Activated CD8-positive, alpha-beta T cell treated with anti-CD3 and anti-CD28 coated beads for 36 hours (primary cell): ENCODE measurements around the gene HIF1AN. TPM values are rescaled to one million over a fixed set of nuclear protein-coding genes. Genes with fewer than 3 reads are reported as not detected.
A peak's percentile ranks its signal among the peaks of the same experiment; 100 is the strongest.

Source experiments
- ATAC-seq: fragments of 200-7000 bp; cut with Tn5 transposase; one replicate; pipeline ENCODE4 v1.10.0; 2021; ENCODE audit warnings: mild to moderate bottlenecking, moderate library complexity
- CTCF ChIA-PET: fragments of 350-600 bp; sonication (Branson Sonifier 250); formaldehyde crosslinking; loops from one replicate; lab custom pipeline; 2021; ENCODE audit warnings: antibody characterized with exemption; lab: Charles Lee
- POLR2A ChIA-PET: fragments of 350-600 bp; sonication (Branson Sonifier 250); formaldehyde crosslinking; loops from one replicate; lab custom pipeline; 2021; ENCODE audit warnings: antibody characterized with exemption; lab: Charles Lee
- DNase-seq: peaks from one replicate; pipeline ENCODE4 v3.0.0-alpha.2; 2020
- H3K27ac Mint-ChIP-seq: one replicate; pipeline ENCODE4 v1.8.0; 2021; ENCODE audit warnings: mild to moderate bottlenecking, mixed read lengths
- H3K27me3 Mint-ChIP-seq: one replicate; pipeline ENCODE4 v1.8.0; 2021; ENCODE audit warnings: mixed read lengths
- H3K36me3 Mint-ChIP-seq: one replicate; pipeline ENCODE4 v1.8.0; 2021; ENCODE audit warnings: low read depth, mixed read lengths
- H3K4me1 Mint-ChIP-seq: one replicate; pipeline ENCODE4 v1.8.0; 2021; ENCODE audit warnings: low read depth, mixed read lengths
- H3K4me3 Mint-ChIP-seq: one replicate; pipeline ENCODE4 v1.8.0; 2021; ENCODE audit warnings: mild to moderate bottlenecking, moderate library complexity, mixed read lengths
- H3K9me3 Mint-ChIP-seq: one replicate; pipeline ENCODE4 v1.8.0; 2021; ENCODE audit warnings: mixed read lengths
- CTCF ChIP-seq: fragments of 200-600 bp; IDR thresholded peaks from one replicate; pipeline ENCODE4 v1.8.0; 2022; ENCODE audit warnings: antibody characterized with exemption, mild to moderate bottlenecking
- intact Hi-C: fragments of 100-400 bp; cut with micrococcal nuclease; formaldehyde crosslinking; loops from one replicate; pipeline ENCODE4 v1.10.0; 2022
- total RNA-seq, 2 experiments: library from RNA; stranded (reverse); gene quantifications; one replicate each; pipeline ENCODE4 v1.2.3, GENCODE V29; 2021

Gene HIF1AN
- total RNA-seq, 2 experiments from 2014 or later = 35.3 to 36.5 TPM

- no peaks in the 10 kb centered on the region for H3K9me3 Mint-ChIP-seq
- H3K27me3 Mint-ChIP-seq = no peaks in the 10 kb centered on the region
- H3K4me1 Mint-ChIP-seq = peaks cover 72% of the 10 kb centered on the region
- DNase-seq (peak; percentile 90), ATAC-seq (peak; percentile 55)
- intact Hi-C loops = loop anchor here (5.0 kb wide), 1 partner anchor 172 kb away; no protein-coding TSS in a partner anchor
- peak overlapping the region; percentile 95 for H3K27ac Mint-ChIP-seq
- ChIA-PET CTCF (interaction anchor here (0.6 to 11.4 kb wide), 25 partner anchors 10 to 275 kb away, joined by 3 to 185 read pairs (median 5); partner anchors contain the start of genes HIF1AN, SCD and SEC31B), POLR2A (interaction anchor here (0.7 to 7.0 kb wide), 10 partner anchors 9 to 323 kb away, joined by 3 to 50 read pairs (median 3); partner anchors contain the start of genes ERLIN1, HIF1AN and SCD)
- H3K4me3 Mint-ChIP-seq = peak overlapping the region; percentile 59
- H3K36me3 Mint-ChIP-seq = peaks cover 53% of the 10 kb centered on the region
- no peak for TF ChIP-seq CTCF
Observed at GRCh38 chr10:100509241-100509840, 26.4 kb upstream of the HIF1AN start.

- ATAC-seq = peak; percentile 76
- CTCF ChIA-PET = interaction anchor here (0.6 to 11.4 kb wide), 15 partner anchors 8 to 665 kb away, joined by 3 to 185 read pairs (median 36); partner anchors contain the start of genes HIF1AN, SCD and SEC31B
- TF ChIP-seq CTCF = no peak
- H3K4me3 Mint-ChIP-seq = peak overlapping the region; percentile 25
- DNase-seq = peak; percentile 93
- no peaks in the 10 kb centered on the region for H3K27me3 Mint-ChIP-seq
- intact Hi-C loops = no loop called here
- H3K36me3 Mint-ChIP-seq = peaks cover 48% of the 10 kb centered on the region
- peak overlapping the region; percentile 95 for H3K27ac Mint-ChIP-seq
- no peaks in the 10 kb centered on the region for H3K9me3 Mint-ChIP-seq
- POLR2A ChIA-PET = interaction anchor here (0.8 to 7.0 kb wide), 11 partner anchors 10 to 164 kb away, joined by 3 to 50 read pairs (median 10); partner anchors contain the start of gene SCD
- H3K4me1 Mint-ChIP-seq = peaks cover 72% of the 10 kb centered on the region
Observed at GRCh38 chr10:100510533-100511308, 25.0 kb upstream of the HIF1AN start.

- DNase-seq = no peak
- CTCF ChIA-PET = interaction anchor here (1.1 to 8.1 kb wide), 3 partner anchors 32 to 145 kb away, joined by 3 to 134 read pairs (median 6); no protein-coding TSS in a partner anchor
- H3K27me3 Mint-ChIP-seq = no peaks in the 10 kb centered on the region
- H3K27ac Mint-ChIP-seq = no peak overlapping the region
- POLR2A ChIA-PET = interaction anchor here (1.0 to 1.6 kb wide), 2 partner anchors 8 to 12 kb away, joined by 3 to 5 read pairs; no protein-coding TSS in a partner anchor
- peaks cover 34% of the 10 kb centered on the region for H3K36me3 Mint-ChIP-seq
- no peak for TF ChIP-seq CTCF
- intact Hi-C loops = loop anchor here (5.0 kb wide), 1 partner anchor 33 kb away; no protein-coding TSS in a partner anchor
- peaks cover 41% of the 10 kb centered on the region for H3K4me1 Mint-ChIP-seq
- no peaks in the 10 kb centered on the region for H3K9me3 Mint-ChIP-seq
- ATAC-seq = no peak
- H3K4me3 Mint-ChIP-seq = no peak overlapping the region
Observed at GRCh38 chr10:100515612-100516011, 20.1 kb upstream of the HIF1AN start.

GRCh38 chr10:100516847-100517246 is 18.9 kb upstream of the HIF1AN start:
- DNase-seq (no peak), ATAC-seq (no peak)
- Mint-ChIP-seq H3K4me1 (peaks cover 28% of the 10 kb centered on the region), H3K36me3 (peaks cover 32% of the 10 kb centered on the region), H3K9me3 (no peaks in the 10 kb centered on the region), H3K27me3 (no peaks in the 10 kb centered on the region), H3K4me3 (no peak overlapping the region), H3K27ac (no peak overlapping the region)
- no peak for TF ChIP-seq CTCF
- POLR2A ChIA-PET = interaction anchor here (0.7 to 2.6 kb wide), 4 partner anchors 12 to 173 kb away, joined by 3 to 12 read pairs (median 4); no protein-coding TSS in a partner anchor
- CTCF ChIA-PET = interaction anchor here (1.6 to 8.1 kb wide), 10 partner anchors 7 to 180 kb away, joined by 3 to 134 read pairs (median 42); partner anchors contain the start of genes HIF1AN, NDUFB8 and SCD
- intact Hi-C loops = loop anchor here (5.0 kb wide), 1 partner anchor 35 kb away; no protein-coding TSS in a partner anchor
